Natural killer cell treated with Interleukin-12 subunit alpha and Interleukin-12 subunit beta and Interleukin-15 and Interleukin-18, amount 100 ng/mL, for 72 hours (primary cell): ENCODE measurements around the gene LDLRAD4. TPM values are rescaled to one million over a fixed set of nuclear protein-coding genes. Genes with fewer than 3 reads are reported as not detected.
"Not testable (repeated sequence)": the region's sequence is repeated elsewhere in the genome, so short reads cannot be mapped to it uniquely, and the experiment has no call there.

ENCODE experiments used
- ATAC-seq, 2 donors: fragments of 150-1000 bp; cut with Tn5 transposase in 1 of 2; sonication (Bioruptor Pico), chemical (Tn5 transposase) in 1 of 2; 2 replicates each; pipeline ENCODE4 v1.10.0; 2021
- DNase-seq: peaks from one replicate; pipeline ENCODE4 v3.0.0; 2022; ENCODE audit warnings: low spot score
- H3K27ac Mint-ChIP-seq, 2 donors: 1 replicate in 1 of 2; 2 replicates in 1 of 2; pipeline ENCODE4 v1.8.0; 2022; ENCODE audit warnings: mixed read lengths in 2 of 2, mild to moderate bottlenecking in 1 of 2, moderate library complexity in 1 of 2
- H3K27me3 Mint-ChIP-seq, 2 donors: 1 replicate in 1 of 2; 2 replicates in 1 of 2; pipeline ENCODE4 v1.8.0; 2022; ENCODE audit warnings: mixed read lengths in 2 of 2
- H3K36me3 Mint-ChIP-seq: one replicate; pipeline ENCODE4 v1.8.0; 2022; ENCODE audit warnings: mixed read lengths
- H3K4me1 Mint-ChIP-seq, 2 donors: 1 replicate in 1 of 2; 2 replicates in 1 of 2; pipeline ENCODE4 v1.8.0; 2022; ENCODE audit warnings: low read depth in 2 of 2, mixed read lengths in 2 of 2, mild to moderate bottlenecking in 1 of 2
- H3K4me3 Mint-ChIP-seq: one replicate; pipeline ENCODE4 v1.8.0; 2022; ENCODE audit warnings: mixed read lengths
- H3K9me3 Mint-ChIP-seq: 2 replicates; pipeline ENCODE4 v1.8.0; 2022; ENCODE audit warnings: mixed read lengths
- total RNA-seq, 2 donors: library from RNA; stranded (reverse); gene quantifications; one replicate each; pipeline ENCODE4 v1.2.3, GENCODE V29; 2022

Gene LDLRAD4
- total RNA-seq, 2 donors from 2014 or later = 16.3 to 19.5 TPM

DNA sequence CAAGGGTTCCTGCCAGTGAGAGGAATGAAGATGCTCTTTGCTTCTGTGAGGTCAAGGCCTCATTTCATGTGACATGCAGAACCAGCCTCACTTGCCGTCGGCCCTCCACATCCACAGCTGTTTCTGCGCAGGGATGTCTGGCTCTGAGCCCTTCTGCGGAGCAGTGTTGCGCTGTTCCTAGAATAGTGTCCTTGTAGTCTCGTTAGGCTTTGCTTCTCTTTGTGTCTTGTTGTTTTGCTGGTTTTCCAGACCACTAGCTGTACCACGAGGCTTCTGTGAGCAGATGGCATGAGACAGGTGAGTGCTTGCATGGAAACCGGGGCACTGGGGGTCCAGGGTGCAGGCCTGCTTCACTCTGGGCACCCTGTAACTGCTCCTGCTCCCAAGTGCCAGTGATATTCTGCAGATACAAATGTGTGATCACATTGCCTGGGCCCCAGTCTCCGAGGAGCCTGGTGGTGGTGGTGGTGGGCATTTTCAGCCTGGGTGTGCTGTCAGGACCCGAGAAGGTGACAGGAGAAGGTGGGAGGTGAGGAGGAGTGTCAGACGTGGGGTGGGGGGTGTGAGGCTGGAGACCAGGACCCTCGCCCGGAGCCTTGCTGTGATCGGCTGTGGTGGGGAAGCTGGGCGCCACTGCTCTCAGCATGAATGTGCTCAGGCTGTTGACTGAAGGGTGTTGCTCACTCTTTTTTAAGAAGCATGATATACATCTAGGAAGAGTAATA is 34.3 kb downstream of the LDLRAD4 start:
- Mint-ChIP-seq H3K27ac (no peak overlapping the region), H3K4me3 (no peak overlapping the region), H3K9me3 (no peaks in the 10 kb centered on the region), H3K27me3 (peaks cover 10 to 35% of the 10 kb centered on the region in 2 donors), H3K4me1 (no peaks in the 10 kb centered on the region), H3K36me3 (no peaks in the 10 kb centered on the region)
- no peak for DNase-seq
- ATAC-seq = no peak

DNA sequence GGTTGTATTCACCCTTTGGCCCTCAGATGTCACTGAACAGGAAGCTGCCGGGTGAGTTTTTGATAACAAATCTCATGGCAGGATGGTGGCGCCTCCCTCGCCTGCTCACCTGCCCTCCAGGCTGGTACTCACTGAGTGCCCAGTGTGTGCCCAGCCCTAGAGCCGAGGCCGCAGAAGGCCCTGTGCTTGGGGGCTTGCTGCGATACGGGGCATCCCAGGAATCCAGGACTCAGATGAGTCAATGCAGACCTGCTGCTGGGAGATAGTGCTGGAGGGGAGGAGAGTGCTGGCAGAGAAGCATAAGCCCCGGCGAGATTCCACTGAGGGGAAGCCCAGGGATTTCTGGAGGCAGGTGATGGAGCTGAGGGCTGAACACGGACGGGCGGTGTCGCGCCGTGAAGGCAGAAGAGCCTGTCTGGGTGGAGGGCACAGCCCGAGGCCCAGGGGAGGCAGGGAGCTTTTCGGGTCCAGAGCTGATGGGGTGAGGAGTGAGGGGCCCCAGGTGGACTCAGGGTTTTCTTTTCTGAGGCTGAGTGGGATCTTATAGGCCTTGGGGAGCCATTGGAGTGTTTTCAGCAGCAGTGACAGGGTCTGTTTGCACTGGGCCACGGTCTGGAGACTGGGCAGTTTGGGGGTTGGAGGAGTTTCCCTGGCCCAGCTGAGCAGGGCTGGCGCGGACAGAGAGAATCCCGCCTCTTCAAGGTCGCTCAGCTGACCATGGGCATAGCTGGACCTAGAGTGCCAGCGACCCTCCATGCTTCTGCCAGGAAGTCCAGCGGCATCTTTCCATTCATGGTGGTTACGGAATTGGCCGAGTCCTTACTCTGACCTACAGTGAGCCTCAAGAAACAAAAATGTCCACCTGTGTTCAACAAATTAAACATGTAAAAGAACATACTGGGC is 35.5 kb downstream of the LDLRAD4 start:
- ATAC-seq (no peak), DNase-seq (no peak)
- Mint-ChIP-seq H3K27me3 (peaks cover 9 to 31% of the 10 kb centered on the region in 2 donors), H3K4me1 (no peaks in the 10 kb centered on the region), H3K36me3 (no peaks in the 10 kb centered on the region), H3K9me3 (no peaks in the 10 kb centered on the region), H3K27ac (no peak overlapping the region), H3K4me3 (no peak overlapping the region)

DNA sequence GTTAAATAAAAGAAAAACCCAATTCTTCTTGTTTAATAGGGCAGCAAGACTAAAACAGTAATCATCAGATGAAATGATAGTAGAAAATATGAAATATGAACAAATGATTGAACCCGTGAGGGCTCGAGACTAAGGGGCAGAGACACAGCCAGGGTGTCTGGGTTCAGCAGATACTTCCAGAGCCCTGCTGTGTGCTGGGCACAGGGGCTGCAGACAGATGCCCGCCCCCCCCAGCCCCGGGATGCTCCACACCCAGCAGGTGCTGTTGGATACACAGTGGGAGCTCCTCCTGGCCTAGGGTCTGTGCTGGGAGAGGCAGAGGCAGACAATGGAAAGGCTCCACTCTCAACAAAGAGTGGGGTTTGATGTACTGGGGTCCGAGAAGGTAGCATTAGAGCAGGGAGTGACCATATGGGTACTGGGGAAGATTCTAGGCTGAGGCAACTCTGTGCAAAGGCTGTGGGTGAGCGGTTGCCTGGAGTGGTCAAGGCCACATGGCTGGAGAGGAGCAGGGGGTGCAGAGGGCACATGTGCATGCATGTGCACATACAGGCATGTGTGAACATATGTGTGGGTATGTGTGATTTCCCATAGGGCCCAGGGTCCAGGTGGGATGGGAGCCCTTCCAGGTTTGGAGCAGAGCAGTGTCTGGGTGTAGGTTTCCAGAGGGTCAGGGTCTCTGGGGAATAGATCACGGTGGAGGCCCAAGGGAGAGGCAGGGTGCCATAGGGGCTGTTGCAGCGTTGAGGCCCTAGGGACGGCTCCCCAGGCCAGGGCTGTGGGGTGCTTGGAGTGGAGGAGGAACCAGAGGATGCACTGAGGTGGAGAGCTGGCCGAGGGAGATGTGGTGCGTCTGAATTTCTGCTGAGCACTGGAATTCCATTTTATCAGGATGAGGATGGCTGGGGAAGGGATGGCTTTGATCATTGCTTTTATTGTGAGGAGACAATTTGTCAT is 36.7 kb downstream of the LDLRAD4 start:
- peak; percentile 25 to 53 for ATAC-seq
- Mint-ChIP-seq H3K27me3 (peaks cover 12 to 29% of the 10 kb centered on the region in 2 donors), H3K36me3 (no peaks in the 10 kb centered on the region), H3K4me1 (no peaks in the 10 kb centered on the region), H3K9me3 (no peaks in the 10 kb centered on the region), H3K27ac (no peak overlapping the region), H3K4me3 (no peak overlapping the region)
- DNase-seq = no peak

DNA sequence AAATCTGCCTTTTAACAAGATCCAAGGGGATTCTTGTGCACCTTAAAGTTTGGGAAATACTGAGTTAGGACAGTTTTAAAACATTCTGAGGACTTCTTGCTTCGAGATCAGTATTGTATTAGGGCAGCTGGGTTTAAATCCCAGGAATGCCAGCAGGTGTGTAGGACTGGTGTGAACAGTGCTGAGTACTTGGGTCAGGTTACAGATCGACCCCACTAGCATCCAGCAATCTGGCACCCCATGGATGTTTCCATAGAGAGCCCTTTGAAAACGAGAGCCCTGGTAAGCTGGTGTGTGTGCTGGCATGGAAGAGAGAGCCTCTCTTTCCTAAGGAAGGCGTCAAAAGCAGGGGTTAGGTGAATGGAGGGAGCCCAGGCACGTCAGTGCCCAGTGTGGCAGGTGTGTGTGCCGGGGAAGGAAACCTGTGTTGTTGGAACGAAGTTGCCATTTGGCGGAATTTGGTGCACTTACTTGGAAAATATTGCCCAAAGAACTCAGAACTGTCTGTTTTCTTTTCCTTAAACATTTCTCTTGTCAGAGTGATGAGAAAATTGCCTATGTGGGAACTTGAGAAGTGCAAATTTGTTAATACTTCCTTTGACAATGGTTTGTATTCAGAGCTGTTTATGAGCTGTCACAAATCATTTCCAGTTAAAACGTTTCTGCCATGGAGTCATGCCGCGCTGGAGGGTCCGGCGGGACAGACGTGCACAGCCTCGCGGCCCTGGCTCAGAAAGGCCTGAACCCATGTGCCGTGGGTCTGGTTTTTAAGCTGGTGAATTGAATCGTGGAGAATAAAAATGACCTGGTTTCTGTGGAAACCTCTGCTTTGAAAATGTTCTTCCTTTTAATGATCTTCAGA is 38.1 kb downstream of the LDLRAD4 start:
- no peak overlapping the region for H3K4me3 Mint-ChIP-seq
- peaks cover 0 to 4% of the 10 kb centered on the region in 2 donors for H3K4me1 Mint-ChIP-seq
- no peaks in the 10 kb centered on the region for H3K36me3 Mint-ChIP-seq
- ATAC-seq (no peak), DNase-seq (no peak)
- no peaks in the 10 kb centered on the region for H3K9me3 Mint-ChIP-seq
- H3K27me3 Mint-ChIP-seq = peaks cover 18 to 31% of the 10 kb centered on the region in 2 donors
- H3K27ac Mint-ChIP-seq = no peak overlapping the region

DNA sequence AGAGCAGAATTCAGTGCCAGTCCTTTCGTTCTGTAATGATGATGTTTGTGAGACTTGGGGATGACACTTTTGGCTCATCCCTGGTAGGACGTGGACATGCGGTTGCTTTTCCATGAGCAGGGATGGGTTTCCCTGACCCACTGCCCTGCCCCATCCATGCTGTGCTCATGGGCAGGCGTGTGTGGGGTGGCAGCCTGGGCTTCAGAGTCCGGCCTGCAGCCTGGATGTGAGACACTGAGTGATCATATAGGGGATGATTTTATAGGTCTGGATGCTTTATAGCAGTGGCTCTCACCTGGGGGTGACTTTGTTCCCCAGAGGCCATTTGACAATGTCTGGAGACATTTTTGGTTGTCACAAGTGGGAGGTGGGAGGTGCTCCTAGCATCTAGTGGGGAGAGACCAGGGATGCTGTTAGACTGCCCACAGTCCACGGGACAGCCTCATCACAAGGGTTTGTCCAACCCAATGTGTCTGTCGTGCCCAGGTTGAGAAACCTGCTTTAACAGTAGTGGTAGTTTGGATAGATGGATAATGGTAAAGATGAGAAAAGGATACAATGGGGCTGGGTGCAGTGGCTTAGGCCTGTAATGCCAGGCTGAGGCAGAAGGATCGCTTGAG is 38.9 kb downstream of the LDLRAD4 start:
- DNase-seq = no peak
- no peak overlapping the region for H3K4me3 Mint-ChIP-seq

DNA sequence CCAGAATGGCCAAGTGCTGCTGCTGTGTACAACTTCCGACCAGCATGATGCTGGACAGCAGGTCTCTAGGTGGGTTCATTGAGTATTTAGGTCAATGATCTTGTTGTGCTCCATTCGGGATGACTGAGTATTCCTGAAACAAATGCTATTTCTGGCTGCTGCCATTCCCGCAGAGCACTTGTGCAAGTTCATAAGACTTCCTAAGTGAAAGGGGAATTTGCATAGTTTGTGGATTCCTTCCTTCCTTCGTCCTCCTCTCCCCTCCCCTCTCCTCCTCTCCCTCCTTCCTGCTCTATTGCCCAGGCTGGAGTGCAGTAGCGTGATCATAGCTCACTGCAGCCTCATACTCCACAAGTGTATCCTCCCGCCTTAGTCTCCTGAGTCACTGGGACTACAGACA is 40.4 kb downstream of the LDLRAD4 start:
- ATAC-seq = no peak
- no peak for DNase-seq
- H3K27me3 Mint-ChIP-seq = peaks cover 22 to 33% of the 10 kb centered on the region in 2 donors
- no peak overlapping the region for H3K4me3 Mint-ChIP-seq
- no peak overlapping the region for H3K27ac Mint-ChIP-seq
- no peaks in the 10 kb centered on the region for H3K9me3 Mint-ChIP-seq
- H3K36me3 Mint-ChIP-seq = no peaks in the 10 kb centered on the region
- H3K4me1 Mint-ChIP-seq = peaks cover 0 to 7% of the 10 kb centered on the region in 2 donors

More for the DNA sequence above, 38.9 kb downstream of the LDLRAD4 start:
- Mint-ChIP-seq H3K4me1 (peaks cover 0 to 7% of the 10 kb centered on the region in 2 donors), H3K36me3 (no peaks in the 10 kb centered on the region), H3K9me3 (no peaks in the 10 kb centered on the region), H3K27me3 (peaks cover 22 to 33% of the 10 kb centered on the region in 2 donors), H3K27ac (no peak overlapping the region)
- ATAC-seq = no peak

DNA sequence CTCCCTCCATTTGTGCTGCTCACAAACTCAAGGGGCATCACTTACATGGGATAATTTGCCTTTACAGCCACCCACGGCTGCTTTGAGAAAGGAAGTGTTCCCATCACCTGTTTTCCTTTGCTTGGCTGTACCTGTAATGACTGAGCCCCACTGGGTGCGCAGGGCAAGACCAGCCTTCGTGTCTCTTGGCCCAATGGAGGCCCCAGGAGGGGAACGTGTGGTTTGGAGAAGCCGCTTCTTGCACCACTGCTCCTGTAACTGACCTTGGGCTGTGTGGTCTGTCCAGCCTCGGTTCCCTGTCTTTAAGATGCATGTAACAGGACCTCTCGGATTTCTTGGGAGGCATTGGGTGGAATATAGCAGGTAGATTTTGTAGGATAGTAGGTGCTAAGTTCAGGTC is 41.1 kb downstream of the LDLRAD4 start:
- Mint-ChIP-seq H3K27me3 (peaks cover 22 to 33% of the 10 kb centered on the region in 2 donors), H3K9me3 (no peaks in the 10 kb centered on the region), H3K4me1 (peaks cover 0 to 7% of the 10 kb centered on the region in 2 donors), H3K36me3 (no peaks in the 10 kb centered on the region), H3K27ac (no peak overlapping the region), H3K4me3 (no peak overlapping the region)
- no peak for DNase-seq
- ATAC-seq = no peak

DNA sequence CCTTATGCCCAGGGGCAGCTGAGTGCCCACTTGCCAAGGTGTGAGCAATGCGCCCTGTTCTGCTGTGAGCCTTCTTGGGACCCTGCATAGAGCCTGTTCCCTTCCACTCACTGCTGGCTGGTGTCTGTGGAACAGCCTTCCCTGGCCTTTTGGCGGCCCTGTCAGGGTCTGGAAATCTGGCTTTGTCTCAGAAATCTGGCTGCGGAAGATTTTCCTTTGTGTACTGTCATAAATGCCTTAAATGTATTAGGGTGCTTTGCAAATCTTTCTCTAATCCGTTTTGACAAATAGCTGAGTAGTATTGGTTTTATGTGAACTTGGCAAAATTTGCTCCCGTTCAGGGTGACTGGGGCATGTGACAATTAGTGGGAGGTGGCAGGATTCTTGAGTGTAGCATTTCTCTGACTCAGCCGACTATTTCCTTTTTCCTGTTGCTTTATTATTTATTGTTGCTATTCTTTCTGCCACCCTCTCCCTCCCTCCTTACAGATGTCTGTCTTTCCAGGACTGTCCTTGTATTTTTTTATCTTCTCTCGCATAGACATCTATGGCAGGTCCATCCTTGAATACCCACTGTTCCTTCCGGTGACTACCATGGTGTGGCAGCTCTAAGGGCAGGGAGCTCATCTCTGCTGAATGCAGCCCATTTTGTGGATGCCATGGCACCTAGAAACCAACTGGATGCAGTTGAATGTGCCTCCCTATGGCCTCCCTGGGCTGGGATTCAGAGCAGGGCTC is 41.8 kb downstream of the LDLRAD4 start:
- H3K4me1 Mint-ChIP-seq = peaks cover 0 to 7% of the 10 kb centered on the region in 2 donors
- H3K36me3 Mint-ChIP-seq = no peaks in the 10 kb centered on the region
- peaks cover 27 to 35% of the 10 kb centered on the region in 2 donors for H3K27me3 Mint-ChIP-seq
- H3K4me3 Mint-ChIP-seq = no peak overlapping the region
- ATAC-seq (no peak), DNase-seq (no peak)
- H3K9me3 Mint-ChIP-seq = no peaks in the 10 kb centered on the region
- no peak overlapping the region for H3K27ac Mint-ChIP-seq

DNA sequence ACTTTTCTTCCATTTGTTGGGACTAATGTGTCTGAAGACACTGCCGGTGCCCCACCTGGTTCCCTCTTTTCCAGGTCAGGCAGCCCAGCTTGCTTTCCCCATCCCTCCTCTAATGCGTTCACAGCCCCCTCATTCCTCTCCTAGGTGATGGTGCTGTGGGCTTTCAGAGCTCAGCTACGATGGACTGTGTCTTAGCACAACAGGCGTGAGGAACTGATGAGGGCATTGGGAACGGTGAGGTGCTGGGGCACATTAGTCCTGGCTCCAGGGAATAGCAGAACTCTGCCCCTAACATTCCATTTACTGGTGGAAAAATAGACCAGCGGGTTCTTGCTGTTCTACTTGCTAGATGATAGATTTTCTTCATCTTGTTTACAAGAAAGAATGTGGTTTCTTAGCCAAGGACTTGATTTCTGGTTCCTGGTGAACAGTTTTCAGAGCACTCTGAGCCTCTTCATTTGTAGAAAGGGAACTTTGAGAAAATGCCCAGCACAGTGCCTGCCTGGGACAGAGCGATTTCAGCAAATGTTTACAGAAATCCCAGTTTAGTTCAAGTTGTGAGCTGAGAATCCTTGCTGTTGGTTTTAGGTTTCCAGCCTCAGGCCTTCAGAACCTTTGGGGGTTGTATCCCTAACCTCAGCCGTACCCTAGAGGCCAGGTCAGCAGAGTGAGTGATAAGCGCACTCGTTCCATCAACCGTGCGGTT is 42.5 kb downstream of the LDLRAD4 start:
- H3K4me3 Mint-ChIP-seq = no peak overlapping the region

DNA sequence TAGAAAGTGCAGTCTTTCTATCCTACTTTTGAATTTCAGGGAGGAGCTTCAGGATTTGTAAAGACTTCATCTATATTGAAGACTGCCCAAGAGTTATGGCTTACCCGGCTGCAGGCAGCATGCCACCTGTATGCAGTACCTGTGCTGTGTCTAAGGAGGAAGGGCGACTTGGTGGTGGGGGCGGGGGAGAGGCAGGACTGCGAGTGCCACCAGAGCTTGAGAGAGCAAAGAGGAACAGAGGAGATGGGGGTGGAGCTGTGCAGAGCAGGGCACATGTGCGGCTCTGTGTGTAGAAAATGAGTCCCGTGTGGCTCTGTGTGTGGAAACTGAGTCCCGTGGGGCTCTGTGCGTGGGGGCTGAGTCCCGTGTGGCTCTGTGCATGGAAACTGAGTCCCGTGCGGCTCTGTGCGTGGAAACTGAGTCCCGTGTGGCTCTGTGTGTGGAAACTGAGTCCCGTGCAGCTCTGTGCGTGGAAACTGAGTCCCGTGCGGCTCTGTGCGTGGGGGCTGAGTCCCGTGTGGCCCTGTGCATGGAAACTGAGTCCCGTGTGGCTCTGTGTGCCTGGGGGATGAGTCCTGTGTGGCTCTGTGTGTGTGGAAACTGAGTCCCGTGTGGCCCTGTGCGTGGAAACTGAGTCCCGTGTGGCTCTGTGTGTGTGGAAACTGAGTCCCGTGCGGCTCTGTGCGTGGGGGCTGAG is 43.2 kb downstream of the LDLRAD4 start:
- no peaks in the 10 kb centered on the region for H3K9me3 Mint-ChIP-seq
- DNase-seq = no peak
- no peaks in the 10 kb centered on the region for H3K36me3 Mint-ChIP-seq
- H3K4me3 Mint-ChIP-seq = no peak overlapping the region
- ATAC-seq = no peak
- H3K4me1 Mint-ChIP-seq = peaks cover 5 to 7% of the 10 kb centered on the region in 2 donors
- peak overlapping the region in 1 of 2 donors; percentile 35 for H3K27ac Mint-ChIP-seq
- peaks cover 30 to 33% of the 10 kb centered on the region in 2 donors for H3K27me3 Mint-ChIP-seq

More for the DNA sequence above, 42.5 kb downstream of the LDLRAD4 start:
- Mint-ChIP-seq H3K9me3 (no peaks in the 10 kb centered on the region), H3K36me3 (no peaks in the 10 kb centered on the region), H3K27me3 (peaks cover 30 to 33% of the 10 kb centered on the region in 2 donors), H3K4me1 (peaks cover 0 to 7% of the 10 kb centered on the region in 2 donors), H3K27ac (no peak overlapping the region)
- no peak for ATAC-seq
- no peak for DNase-seq

DNA sequence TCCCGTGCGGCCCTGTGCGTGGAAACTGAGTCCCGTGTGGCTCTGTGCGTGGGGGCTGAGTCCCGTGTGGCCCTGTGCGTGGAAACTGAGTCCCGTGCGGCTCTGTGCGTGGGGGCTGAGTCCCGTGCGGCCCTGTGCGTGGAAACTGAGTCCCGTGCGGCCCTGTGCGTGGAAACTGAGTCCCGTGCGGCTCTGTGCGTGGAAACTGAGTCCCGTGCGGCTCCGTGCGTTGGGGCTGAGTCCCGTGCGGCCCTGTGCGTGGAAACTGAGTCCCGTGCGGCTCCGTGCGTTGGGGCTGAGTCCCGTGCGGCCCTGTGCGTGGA is 43.8 kb downstream of the LDLRAD4 start:
- not testable (repeated sequence) for H3K9me3 Mint-ChIP-seq
- peaks cover 7 to 10% of the 10 kb centered on the region in 2 donors for H3K4me1 Mint-ChIP-seq

More for the DNA sequence above, 43.8 kb downstream of the LDLRAD4 start:
- ATAC-seq, DNase-seq, H3K4me3 Mint-ChIP-seq, H3K36me3 Mint-ChIP-seq: not testable (repeated sequence)
- Mint-ChIP-seq H3K27me3 (peaks cover 29 to 33% of the 10 kb centered on the region in 2 donors), H3K27ac (peak overlapping the region in 1 of 2 donors; percentile 35)
